Superior temporal gyrus (tissue), 1 donor: Measurements from ENCODE around the gene MED8.
A peak's percentile ranks its signal among the peaks of the same experiment; 100 is the strongest.
"Not testable (repeated sequence)": the region's sequence is repeated elsewhere in the genome, so short reads cannot be mapped to it uniquely, and the experiment has no call there.

Source experiments
- DNase-seq: peaks from one replicate; pipeline ENCODE4 v3.0.0-alpha.2; 2016; ENCODE audit errors: extremely low spot score

MED8 gene

GRCh38 chr1:43383449-43383848, 6.2 kb downstream of the MED8 start:
- peak; percentile 87 for DNase-seq

GRCh38 chr1:43382027-43382779, 7.4 kb downstream of the MED8 start:
- peak; percentile 89 for DNase-seq

GRCh38 chr1:43381612-43382011, 8.0 kb downstream of the MED8 start:
- DNase-seq, result no peak

GRCh38 chr1:43379476-43379875, 10.1 kb downstream of the MED8 start:
- DNase-seq, result no peak

DNA sequence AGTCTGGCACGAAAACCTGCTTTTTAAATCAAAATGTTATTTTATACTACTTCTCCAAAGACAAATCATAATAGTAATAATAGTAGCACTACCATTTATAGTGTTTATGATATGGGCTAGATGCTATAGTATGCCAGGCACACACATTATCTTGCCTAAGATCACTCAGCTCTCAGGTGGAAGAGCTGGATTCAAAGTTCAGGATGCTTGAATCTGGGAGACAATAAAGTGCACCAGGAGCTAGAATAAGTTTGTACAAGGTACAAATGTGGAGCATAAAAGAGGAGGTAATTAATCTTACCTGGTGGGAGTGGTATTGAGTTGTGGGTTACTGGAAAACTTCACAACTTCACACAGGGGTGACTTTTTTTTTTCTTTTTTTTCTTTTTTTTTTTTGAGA, 11.8 kb downstream of the MED8 start:
- DNase-seq, result no peak

DNA sequence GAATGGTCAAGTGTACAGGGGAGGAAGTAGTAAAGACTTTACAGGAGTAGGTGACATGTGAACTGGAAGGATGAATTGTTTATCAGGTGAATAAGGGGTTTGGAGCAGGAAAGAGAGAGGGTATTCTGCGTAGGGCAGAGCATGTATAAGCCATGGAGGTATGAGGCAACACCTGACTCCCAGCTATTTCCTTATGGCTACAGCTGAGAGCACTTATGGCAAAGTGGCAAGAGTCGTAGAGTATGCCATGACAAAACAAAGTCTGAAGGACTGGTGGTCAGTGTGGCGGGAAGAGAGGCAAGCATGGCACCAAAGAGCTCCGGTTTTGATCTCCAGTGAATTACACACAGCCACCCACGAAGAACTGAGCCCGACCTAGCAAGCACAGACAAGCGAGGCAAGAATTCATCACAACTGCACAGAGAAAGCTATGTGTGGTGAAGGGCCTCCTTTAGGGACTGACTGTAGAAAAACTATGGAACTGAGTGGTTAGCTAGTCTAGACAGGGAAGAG, 12.8 kb downstream of the MED8 start:
- DNase-seq, result no peak

GRCh38 chr1:43373066-43373940, 16.3 kb downstream of the MED8 start:
- DNase-seq, result no peak

DNA sequence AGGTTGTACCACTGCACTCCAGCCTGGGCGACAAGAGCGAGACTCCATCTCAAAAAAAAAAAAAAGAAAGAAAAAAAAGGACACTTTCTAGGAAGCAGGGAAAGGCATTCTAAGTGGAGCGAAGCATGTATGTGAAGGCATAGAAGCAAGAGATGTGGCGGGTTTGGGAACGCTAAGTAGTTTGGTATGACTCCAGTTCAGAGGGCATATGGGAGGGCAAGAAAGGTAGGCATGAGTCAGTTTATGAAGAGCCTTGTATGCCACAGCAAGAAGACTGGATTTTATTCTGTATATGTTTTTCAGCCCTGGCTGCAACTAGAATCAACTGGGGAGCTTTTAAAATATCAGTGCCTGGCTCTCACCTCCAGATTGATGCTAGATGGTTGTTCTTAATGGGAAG, 17.4 kb downstream of the MED8 start:
- no peak for DNase-seq

GRCh38 chr1:43370564-43370963, 19.0 kb downstream of the MED8 start:
- DNase-seq, result no peak

DNA sequence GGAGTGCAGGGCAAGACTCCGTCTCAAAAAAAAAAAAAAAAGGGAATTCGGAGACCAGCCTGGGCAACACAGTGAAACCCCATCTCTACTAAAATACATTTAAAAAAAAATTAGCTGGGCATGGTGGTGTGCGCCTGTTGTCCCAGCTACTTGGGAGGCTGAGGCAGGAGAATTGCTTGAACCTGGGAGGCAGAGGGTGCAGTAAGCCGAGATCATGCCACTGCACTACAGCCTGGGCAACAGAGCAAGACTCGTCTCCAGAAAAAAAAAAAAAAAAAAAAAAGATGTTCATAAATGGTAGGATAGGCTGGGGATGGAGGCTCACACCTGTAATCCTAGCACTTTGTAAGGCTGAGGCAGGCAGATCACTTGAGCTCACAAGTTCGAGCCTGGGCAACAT, 19.8 kb downstream of the MED8 start:
- not testable (repeated sequence) for DNase-seq

GRCh38 chr1:43368646-43369020, 21.0 kb downstream of the MED8 start:
- DNase-seq, result no peak

DNA sequence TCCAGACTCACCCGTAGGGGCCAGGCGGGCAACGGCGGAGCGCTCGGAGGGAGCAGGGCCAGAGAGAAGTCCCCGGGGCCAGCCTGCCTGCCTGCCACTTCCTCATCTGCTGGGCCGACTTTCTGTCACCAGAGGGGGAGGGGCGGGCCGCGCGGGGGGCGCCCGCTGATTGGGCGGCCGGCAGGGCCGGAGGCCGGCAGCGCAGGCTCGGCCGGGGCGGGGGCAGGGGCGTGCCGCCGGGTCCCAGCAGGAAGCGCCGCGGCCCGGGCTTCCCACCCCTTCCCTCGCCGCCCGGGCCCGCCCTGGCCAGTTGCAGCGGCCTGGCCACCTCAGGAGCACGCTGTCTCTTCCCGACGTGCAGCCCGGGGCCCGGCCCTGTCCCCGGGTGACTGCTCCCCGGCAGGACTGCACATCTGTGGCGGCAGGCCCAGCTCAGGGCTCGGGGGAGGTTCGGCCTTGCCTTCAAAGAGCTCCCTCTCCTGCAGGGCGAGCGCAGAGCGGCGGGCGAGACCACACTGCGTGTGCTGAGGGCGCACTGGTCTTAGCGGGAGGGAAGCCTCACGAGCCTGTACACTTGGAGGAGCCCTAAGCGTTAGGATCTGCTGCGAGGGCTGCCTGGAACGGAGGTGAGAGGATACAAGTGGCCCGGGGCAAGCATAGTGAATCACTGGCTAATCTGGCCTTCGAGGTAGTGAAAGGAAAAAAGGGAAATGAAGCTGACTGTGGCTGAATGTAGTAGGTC, 21.5 kb downstream of the MED8 start, which contains the start of gene ELOVL1:
ELOVL1 (minus strand) TSS at position 108 of the 742 bp plus-strand sequence. CDS start 2,402 bp downstream, outside the sequence.
- DNase-seq, result peak; percentile 78

GRCh38 chr1:43367026-43367903, 22.3 kb downstream of the MED8 start:
- DNase-seq, result no peak

DNA sequence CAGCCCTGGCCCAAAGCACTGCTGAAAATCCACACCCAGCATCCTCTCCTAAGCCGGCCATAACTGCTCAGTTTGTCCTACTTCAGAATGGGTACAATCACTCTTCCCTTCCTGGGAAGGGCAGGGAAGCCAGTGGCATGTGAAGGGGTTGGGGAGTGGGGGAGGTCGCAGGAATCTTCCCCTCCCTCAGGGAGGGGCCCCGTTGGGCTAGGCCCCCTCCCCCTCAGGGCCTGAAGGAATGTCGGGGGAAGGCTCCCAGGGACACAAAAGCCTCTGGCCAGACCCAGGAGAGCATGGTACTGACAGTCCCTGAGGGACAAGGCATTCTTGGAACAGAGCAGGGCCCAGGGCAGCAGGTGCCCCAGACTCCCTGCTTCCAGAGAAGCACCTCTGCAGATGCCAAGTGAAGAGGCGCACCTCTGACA, 23.0 kb downstream of the MED8 start:
- no peak for DNase-seq

- DNase-seq, result no peak
Observed at GRCh38 chr1:43366179-43366578, 23.4 kb downstream of the MED8 start.

GRCh38 chr1:43365678-43366077, 23.9 kb downstream of the MED8 start:
- DNase-seq, result no peak

DNA sequence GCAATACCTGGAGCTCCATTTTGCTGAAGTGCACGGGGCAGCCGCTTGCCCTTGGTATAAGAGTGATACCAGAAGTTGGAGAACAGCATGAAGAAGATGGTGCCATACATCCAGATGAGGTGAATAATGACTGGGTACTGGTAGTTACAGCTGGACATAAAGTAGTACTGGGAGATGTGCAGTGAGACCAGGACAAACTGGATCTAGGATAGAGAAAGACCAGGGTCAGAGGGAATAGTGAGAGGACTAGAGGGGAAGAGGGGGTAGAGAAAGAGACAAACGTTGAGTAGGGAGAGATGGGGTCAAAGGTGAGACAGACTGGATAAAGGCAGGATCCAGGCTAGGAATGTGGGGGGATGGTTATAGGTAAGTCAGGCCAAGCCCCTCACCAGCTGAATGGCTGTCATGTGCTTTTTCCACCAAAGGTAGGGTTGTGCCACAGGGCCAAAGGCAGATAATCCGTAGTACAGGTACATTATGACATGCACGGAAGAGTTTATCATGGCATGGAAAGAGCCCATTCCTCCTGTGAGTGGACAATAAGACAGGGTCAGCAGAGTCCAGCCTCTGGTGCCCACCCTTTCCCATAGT, 25.6 kb downstream of the MED8 start:
- DNase-seq, result no peak

- no peak for DNase-seq
Observed at GRCh38 chr1:43363283-43363934, 26.2 kb downstream of the MED8 start.

- no peak for DNase-seq
Observed at GRCh38 chr1:43360616-43361015, 29.0 kb downstream of the MED8 start.

GRCh38 chr1:43359696-43360095, 29.9 kb downstream of the MED8 start:
- no peak for DNase-seq
